NCI-H69 (cell line): ENCODE results near the gene LGR5.
"Not testable (repeated sequence)": the region's sequence is repeated elsewhere in the genome, so short reads cannot be mapped to it uniquely, and the experiment has no call there.

Experiments
- DNase-seq: peaks from one replicate; lab custom pipeline; 2025; lab: John Stamatoyannopoulos, UW

LGR5 gene

GRCh38 chr12:71476513-71476912, 36.9 kb downstream of the LGR5 start:
- DNase-seq: no peak

GRCh38 chr12:71477609-71478008, 38.0 kb downstream of the LGR5 start:
- DNase-seq: peak; percentile 4

GRCh38 chr12:71478270-71478669, 38.7 kb downstream of the LGR5 start:
- no peak for DNase-seq

- no peak for DNase-seq
Measured at GRCh38 chr12:71484272-71484905, 44.8 kb downstream of the LGR5 start.

- not testable (repeated sequence) for DNase-seq
Measured at GRCh38 chr12:71490844-71491243, 51.2 kb downstream of the LGR5 start.

GRCh38 chr12:71492604-71493003, 53.0 kb downstream of the LGR5 start:
- no peak for DNase-seq

- no peak for DNase-seq
Measured at GRCh38 chr12:71499834-71500233, 60.2 kb downstream of the LGR5 start.

- DNase-seq: peak; percentile 80
Measured at GRCh38 chr12:71503579-71504391, 64.2 kb downstream of the LGR5 start.

- DNase-seq: peak; percentile 28
Measured at GRCh38 chr12:71504476-71504875, 64.9 kb downstream of the LGR5 start.

GRCh38 chr12:71509705-71510104, 70.1 kb downstream of the LGR5 start:
- no peak for DNase-seq

GRCh38 chr12:71517145-71517846, 77.7 kb downstream of the LGR5 start:
- no peak for DNase-seq

GRCh38 chr12:71521125-71521524, 81.5 kb downstream of the LGR5 start:
- no peak for DNase-seq

- no peak for DNase-seq
Measured at GRCh38 chr12:71524626-71525025, 85.0 kb downstream of the LGR5 start.

- peak; percentile 53 for DNase-seq
Measured at GRCh38 chr12:71533703-71534102, 94.1 kb downstream of the LGR5 start.

- DNase-seq: no peak
Measured at GRCh38 chr12:71536279-71536938, 96.8 kb downstream of the LGR5 start.

GRCh38 chr12:71536939-71537622, 97.5 kb downstream of the LGR5 start:
- DNase-seq: no peak

GRCh38 chr12:71538807-71539206, 99.2 kb downstream of the LGR5 start:
- DNase-seq: no peak

GRCh38 chr12:71541583-71541982, 102.0 kb downstream of the LGR5 start:
- DNase-seq: no peak

GRCh38 chr12:71546322-71546861, 106.8 kb downstream of the LGR5 start:
- DNase-seq: no peak

GRCh38 chr12:71548893-71549292, 109.3 kb downstream of the LGR5 start:
- DNase-seq: peak; percentile 61

GRCh38 chr12:71551529-71551928, 111.9 kb downstream of the LGR5 start:
- DNase-seq: peak; percentile 19
